Nephron progenitor cell (in vitro differentiated cells): ENCODE results near the gene ZNF142.

Source experiments
- DNase-seq: peaks from one replicate; pipeline ENCODE4 v3.0.0; 2021
- H3K27ac Mint-ChIP-seq: 2 replicates; pipeline ENCODE4 v1.8.0; 2021; ENCODE audit warnings: mild to moderate bottlenecking, moderate library complexity, mixed read lengths
- H3K27me3 Mint-ChIP-seq: 2 replicates; pipeline ENCODE4 v1.8.0; 2021; ENCODE audit warnings: mild to moderate bottlenecking, low read depth, mixed read lengths; ENCODE audit not compliant: poor library complexity
- H3K36me3 Mint-ChIP-seq: 2 replicates; pipeline ENCODE4 v1.8.0; 2021; ENCODE audit warnings: low read depth, mixed read lengths
- H3K4me1 Mint-ChIP-seq: 2 replicates; pipeline ENCODE4 v1.8.0; 2021; ENCODE audit warnings: mixed read lengths
- H3K4me3 Mint-ChIP-seq: 2 replicates; pipeline ENCODE4 v1.8.0; 2021; ENCODE audit warnings: mild to moderate bottlenecking, moderate library complexity, mixed read lengths
- H3K9me3 Mint-ChIP-seq: 2 replicates; pipeline ENCODE4 v1.8.0; 2021; ENCODE audit warnings: mild to moderate bottlenecking, moderate library complexity, mixed read lengths
- CTCF ChIP-seq: fragments of 200-600 bp; sonication (generic); IDR thresholded peaks from 2 replicates; pipeline ENCODE4 v1.5.0; 2021; ENCODE audit warnings: antibody characterized with exemption

Gene ZNF142

GRCh38 chr2:218671654-218672566 is 12.5 kb upstream of the ZNF142 start, which contains the start of the genes RNF25 and STK36:
TSS of gene RNF25 (minus strand) at chr2:218672002. CDS start at chr2:218671970, 32 bp downstream.
TSS of gene STK36 (plus strand) at chr2:218672086. CDS start at chr2:218672830, 744 bp downstream.
- DNase-seq: peak; percentile 82
- Mint-ChIP-seq H3K27me3 (peaks cover 3% of the 10 kb centered on the region), H3K4me3 (peak within 1 kb of the TSS; percentile 100), H3K9me3 (no peaks in the 10 kb centered on the region), H3K4me1 (peaks cover 26% of the 10 kb centered on the region), H3K36me3 (peaks cover 30% of the 10 kb centered on the region), H3K27ac (peak within 1 kb of the TSS; percentile 100)
- no peak for TF ChIP-seq CTCF

- Mint-ChIP-seq H3K9me3 (no peaks in the 10 kb centered on the region), H3K27me3 (peaks cover 3% of the 10 kb centered on the region), H3K4me1 (peaks cover 26% of the 10 kb centered on the region), H3K4me3 (peak overlapping the region; percentile 100), H3K27ac (peak overlapping the region; percentile 100), H3K36me3 (peaks cover 30% of the 10 kb centered on the region)
- TF ChIP-seq CTCF: no peak
- DNase-seq: no peak
These were observed 11.8 kb upstream of the ZNF142 start for GRCh38 chr2:218671097-218671653.

- H3K27ac Mint-ChIP-seq: no peak overlapping the region
- no peak for TF ChIP-seq CTCF
- peaks cover 10% of the 10 kb centered on the region for H3K4me1 Mint-ChIP-seq
- H3K27me3 Mint-ChIP-seq: no peaks in the 10 kb centered on the region
- H3K36me3 Mint-ChIP-seq: peaks cover 48% of the 10 kb centered on the region
- no peak overlapping the region for H3K4me3 Mint-ChIP-seq
- no peak for DNase-seq
- no peaks in the 10 kb centered on the region for H3K9me3 Mint-ChIP-seq
These were observed 5.2 kb upstream of the ZNF142 start for GRCh38 chr2:218664653-218665052.

GRCh38 chr2:218663901-218664300 is 4.5 kb upstream of the ZNF142 start:
- peaks cover 48% of the 10 kb centered on the region for H3K36me3 Mint-ChIP-seq
- no peak overlapping the region for H3K27ac Mint-ChIP-seq
- no peak for DNase-seq
- H3K4me1 Mint-ChIP-seq: peaks cover 14% of the 10 kb centered on the region
- H3K27me3 Mint-ChIP-seq: no peaks in the 10 kb centered on the region
- H3K9me3 Mint-ChIP-seq: no peaks in the 10 kb centered on the region
- no peak overlapping the region for H3K4me3 Mint-ChIP-seq
- no peak for TF ChIP-seq CTCF

- Mint-ChIP-seq H3K27ac (no peak overlapping the region), H3K36me3 (peaks cover 45% of the 10 kb centered on the region), H3K4me3 (no peak overlapping the region), H3K9me3 (no peaks in the 10 kb centered on the region), H3K4me1 (peaks cover 25% of the 10 kb centered on the region), H3K27me3 (peaks cover 3% of the 10 kb centered on the region)
- TF ChIP-seq CTCF: no peak
- no peak for DNase-seq
These were observed 3.4 kb upstream of the ZNF142 start for GRCh38 chr2:218662827-218663226.
